Stimulated activated CD8-positive, alpha-beta memory T cell treated with anti-CD3 and anti-CD28 coated beads, Interleukin-7, amount 100 ng/mL, for 4 hours (primary cell): ENCODE results near the gene FAM13C.
"Not testable (repeated sequence)": the region's sequence is repeated elsewhere in the genome, so short reads cannot be mapped to it uniquely, and the experiment has no call there.

Source experiments
- DNase-seq, 2 donors: peaks; one replicate each; pipeline ENCODE4 v3.0.0-alpha.2; 2020; ENCODE audit warnings: low read depth in 2 of 2

Gene FAM13C

GRCh38 chr10:59279476-59279875 lies 82.9 kb downstream of the FAM13C start:
- DNase-seq, result no peak

- no peak for DNase-seq
These were observed 85.4 kb downstream of the FAM13C start for GRCh38 chr10:59276919-59277318.

- no peak for DNase-seq
These were observed 86.2 kb downstream of the FAM13C start for GRCh38 chr10:59276133-59276532.

GRCh38 chr10:59273445-59273844 lies 88.9 kb downstream of the FAM13C start:
- no peak for DNase-seq

GRCh38 chr10:59272061-59272460 lies 90.3 kb downstream of the FAM13C start:
- no peak for DNase-seq

- DNase-seq, result no peak
These were observed 91.2 kb downstream of the FAM13C start for GRCh38 chr10:59271160-59271559.

GRCh38 chr10:59270492-59270891 lies 91.9 kb downstream of the FAM13C start:
- DNase-seq, result no peak

GRCh38 chr10:59269651-59270050 lies 92.7 kb downstream of the FAM13C start:
- no peak for DNase-seq

- DNase-seq, result no peak
These were observed 93.9 kb downstream of the FAM13C start for GRCh38 chr10:59268460-59268859.

- DNase-seq, result no peak
These were observed 96.0 kb downstream of the FAM13C start for GRCh38 chr10:59266321-59266720.

- no peak for DNase-seq
These were observed 97.2 kb downstream of the FAM13C start for GRCh38 chr10:59265141-59265540.

GRCh38 chr10:59258890-59259289 lies 103.5 kb downstream of the FAM13C start:
- no peak for DNase-seq

- DNase-seq, result no peak
These were observed 105.1 kb downstream of the FAM13C start for GRCh38 chr10:59257224-59257623.

GRCh38 chr10:59255463-59255862 lies 106.9 kb downstream of the FAM13C start:
- DNase-seq, result no peak

- DNase-seq, result no peak
These were observed 109.9 kb downstream of the FAM13C start for GRCh38 chr10:59252491-59252890.

GRCh38 chr10:59245686-59246085 lies 116.7 kb downstream of the FAM13C start:
- DNase-seq, result no peak

GRCh38 chr10:59244871-59245270 lies 117.5 kb downstream of the FAM13C start:
- no peak for DNase-seq

GRCh38 chr10:59243611-59244195 lies 118.6 kb downstream of the FAM13C start:
- no peak for DNase-seq

GRCh38 chr10:59242991-59243390 lies 119.4 kb downstream of the FAM13C start:
- DNase-seq, result no peak

- DNase-seq, result no peak
These were observed 120.3 kb downstream of the FAM13C start for GRCh38 chr10:59242057-59242456.

GRCh38 chr10:59240582-59241183 lies 121.7 kb downstream of the FAM13C start:
- no peak for DNase-seq

- not testable (repeated sequence) for DNase-seq
These were observed 123.2 kb downstream of the FAM13C start for GRCh38 chr10:59239108-59239507.

- DNase-seq, result no peak
These were observed 124.6 kb downstream of the FAM13C start for GRCh38 chr10:59237775-59238174.
